Spinal cord (tissue), 10 donors: ENCODE measurements around the gene SPHKAP. TPM values are rescaled to one million over a fixed set of nuclear protein-coding genes. Genes with fewer than 3 reads are reported as not detected.

Experiments used
- DNase-seq, 6 donors: peaks; one replicate each; pipeline versions ENCODE4 v3.0.0 to v3.0.0-alpha.2; 2013 to 2015; ENCODE audit warnings: low spot score in 6 of 6, low read depth in 4 of 6
- H3K27ac ChIP-seq: one replicate; pipeline ENCODE4 v1.5.1; 2013; ENCODE audit warnings: low read depth, low read length, control low read depth
- H3K27me3 ChIP-seq: one replicate; pipeline ENCODE4 v1.6.1; 2013; ENCODE audit warnings: low read length; ENCODE audit not compliant: control insufficient read depth, insufficient read depth
- H3K36me3 ChIP-seq: one replicate; pipeline ENCODE4 v1.6.1; 2013; ENCODE audit warnings: low read length; ENCODE audit not compliant: control insufficient read depth, insufficient read depth
- H3K4me1 ChIP-seq: one replicate; pipeline ENCODE4 v1.6.1; 2013; ENCODE audit warnings: low read length; ENCODE audit not compliant: control insufficient read depth, insufficient read depth
- H3K4me3 ChIP-seq: one replicate; pipeline ENCODE4 v1.5.1; 2013; ENCODE audit warnings: low read depth, low read length, control low read depth
- H3K9me3 ChIP-seq: one replicate; pipeline ENCODE4 v1.6.1; 2013; ENCODE audit warnings: low read length; ENCODE audit not compliant: control insufficient read depth, insufficient read depth
- WGBS: methylation state at CpG from one replicate; pipeline ENCODE4 v1.1.5; 2013; ENCODE audit warnings: missing lambda C conversion rate; ENCODE audit not compliant: insufficient coverage; 5-methylcytosine and 5-hydroxymethylcytosine counted together
- polyA plus RNA-seq, 2 donors: library from polyadenylated mRNA; unstranded; fragments of 120-200 nt; gene quantifications; one replicate each; pipeline ENCODE4 v1.2.1, GENCODE V29; 2013; ENCODE audit not compliant: insufficient read length in 2 of 2
- total RNA-seq, 2 donors: library from RNA; depleted of rRNA in 1 of 2; stranded (reverse); fragments of 120-200 nt in 1 of 2; fragments of >200 nt in 1 of 2; gene quantifications; one replicate each; pipeline versions ENCODE4 v1.2.3 to v1.2.4, GENCODE V29; 2013 to 2014
- donor health status: healthy.

SPHKAP gene
- total and polyA plus RNA-seq, 4 donors, result 6.9 to 33.7 (median 10.0) TPM

- no peaks in the 10 kb centered on the region for H3K36me3 ChIP-seq
- DNase-seq, result peak in 3 of 6 donors; percentile 15 to 71 (median 71)
- no peaks in the 10 kb centered on the region for H3K27me3 ChIP-seq
- no peaks in the 10 kb centered on the region for H3K9me3 ChIP-seq
- no peak overlapping the region for H3K27ac ChIP-seq
- H3K4me3 ChIP-seq, result no peak overlapping the region
- H3K4me1 ChIP-seq, result no peaks in the 10 kb centered on the region
- no CpG with 5 or more reads among the region's 5 CpGs for WGBS
Measured at GRCh38 chr2:228048838-228049490, 132.5 kb downstream of the SPHKAP start.

- WGBS, result 83% methylated on average over 1 of the region's 2 CpGs
- Histone ChIP-seq H3K4me1 (no peaks in the 10 kb centered on the region), H3K27ac (no peak overlapping the region), H3K36me3 (no peaks in the 10 kb centered on the region), H3K4me3 (no peak overlapping the region), H3K27me3 (no peaks in the 10 kb centered on the region), H3K9me3 (no peaks in the 10 kb centered on the region)
- DNase-seq, result no peak
Measured at GRCh38 chr2:228040995-228041394, 140.5 kb downstream of the SPHKAP start.

GRCh38 chr2:228039752-228040534 lies 141.5 kb downstream of the SPHKAP start:
- Histone ChIP-seq H3K36me3 (no peaks in the 10 kb centered on the region), H3K27me3 (no peaks in the 10 kb centered on the region), H3K4me3 (no peak overlapping the region), H3K9me3 (no peaks in the 10 kb centered on the region), H3K27ac (no peak overlapping the region), H3K4me1 (no peaks in the 10 kb centered on the region)
- DNase-seq, result peak in 2 of 6 donors; percentile 10 to 71
- WGBS, result 13% methylated on average over 1 of the region's 5 CpGs

GRCh38 chr2:228038967-228039366 lies 142.5 kb downstream of the SPHKAP start:
- Histone ChIP-seq H3K27me3 (no peaks in the 10 kb centered on the region), H3K36me3 (no peaks in the 10 kb centered on the region), H3K27ac (no peak overlapping the region), H3K4me1 (no peaks in the 10 kb centered on the region), H3K4me3 (no peak overlapping the region), H3K9me3 (no peaks in the 10 kb centered on the region)
- peak in 2 of 6 donors; percentile 31 to 49 for DNase-seq
- WGBS, result no CpG with 5 or more reads among the region's 4 CpGs

GRCh38 chr2:228037915-228038314 lies 143.6 kb downstream of the SPHKAP start:
- Histone ChIP-seq H3K27ac (no peak overlapping the region), H3K27me3 (no peaks in the 10 kb centered on the region), H3K4me3 (no peak overlapping the region), H3K4me1 (no peaks in the 10 kb centered on the region), H3K36me3 (no peaks in the 10 kb centered on the region), H3K9me3 (no peaks in the 10 kb centered on the region)
- no peak for DNase-seq
- 51% methylated on average over 3 of the region's 3 CpGs for WGBS

- Histone ChIP-seq H3K36me3 (no peaks in the 10 kb centered on the region), H3K4me1 (no peaks in the 10 kb centered on the region), H3K4me3 (no peak overlapping the region), H3K9me3 (no peaks in the 10 kb centered on the region), H3K27me3 (no peaks in the 10 kb centered on the region), H3K27ac (no peak overlapping the region)
- no peak for DNase-seq
- WGBS, result 96% methylated on average over 4 of the region's 6 CpGs
Measured at GRCh38 chr2:228023619-228024018, 157.9 kb downstream of the SPHKAP start.

GRCh38 chr2:228018311-228018710 lies 163.2 kb downstream of the SPHKAP start:
- whole genome bisulfite sequencing, result 76% methylated on average over 6 of the region's 7 CpGs
- no peaks in the 10 kb centered on the region for H3K4me1 ChIP-seq
- DNase-seq, result peak in 1 of 6 donors; percentile 38
- H3K4me3 ChIP-seq, result no peak overlapping the region
- no peaks in the 10 kb centered on the region for H3K27me3 ChIP-seq
- no peaks in the 10 kb centered on the region for H3K36me3 ChIP-seq
- H3K27ac ChIP-seq, result no peak overlapping the region
- no peaks in the 10 kb centered on the region for H3K9me3 ChIP-seq

- Histone ChIP-seq H3K4me3 (no peak overlapping the region), H3K36me3 (no peaks in the 10 kb centered on the region), H3K27me3 (no peaks in the 10 kb centered on the region), H3K27ac (no peak overlapping the region), H3K9me3 (no peaks in the 10 kb centered on the region), H3K4me1 (no peaks in the 10 kb centered on the region)
- peak in 5 of 6 donors; percentile 6 to 81 (median 23) for DNase-seq
- WGBS, result 51% methylated on average over 12 of the region's 14 CpGs
Measured at GRCh38 chr2:228017784-228018183, 163.7 kb downstream of the SPHKAP start.

- no peak overlapping the region for H3K4me3 ChIP-seq
- no peaks in the 10 kb centered on the region for H3K27me3 ChIP-seq
- no peak overlapping the region for H3K27ac ChIP-seq
- H3K36me3 ChIP-seq, result no peaks in the 10 kb centered on the region
- no peaks in the 10 kb centered on the region for H3K9me3 ChIP-seq
- WGBS, result 64% methylated on average over 8 of the region's 10 CpGs
- H3K4me1 ChIP-seq, result no peaks in the 10 kb centered on the region
- DNase-seq, result no peak
Measured at GRCh38 chr2:228016402-228016801, 165.1 kb downstream of the SPHKAP start.

- WGBS, result no CpG with 5 or more reads among the region's 1 CpG
- H3K9me3 ChIP-seq, result no peaks in the 10 kb centered on the region
- H3K27ac ChIP-seq, result no peak overlapping the region
- no peaks in the 10 kb centered on the region for H3K27me3 ChIP-seq
- no peaks in the 10 kb centered on the region for H3K4me1 ChIP-seq
- H3K36me3 ChIP-seq, result no peaks in the 10 kb centered on the region
- H3K4me3 ChIP-seq, result no peak overlapping the region
- no peak for DNase-seq
Measured at GRCh38 chr2:228015741-228016140, 165.7 kb downstream of the SPHKAP start.
